Measurements from ENCODE around the gene ADCK1. TPM values are rescaled to one million over a fixed set of nuclear protein-coding genes. Genes with fewer than 3 reads are reported as not detected.

Gene ADCK1
- total RNA-seq, 1 donor from 2014 or later, result 4.3 TPM

Other genes with a start within 250 kb of the ADCK1 start
- gene SPTLC2, start 183.5 kb upstream of the ADCK1 start, total RNA-seq (ENCODE audit: insufficient read depth, low replicate concordance), result 36.1 TPM
- gene ALKBH1, start 92.1 kb upstream of the ADCK1 start, total RNA-seq (ENCODE audit: insufficient read depth, low replicate concordance), result 8.7 TPM
- gene SLIRP, start 92.0 kb upstream of the ADCK1 start, total RNA-seq (ENCODE audit: insufficient read depth, low replicate concordance), result 23.4 TPM
- 79.0 TPM for gene SNW1, start 39.0 kb upstream of the ADCK1 start, total RNA-seq (ENCODE audit: insufficient read depth, low replicate concordance)

Measured in umbilical cord (tissue), 1 donor.